Esophagus muscularis mucosa (tissue), 4 donors: ENCODE data around the gene TFAP2A.

Experiments
- CTCF ChIP-seq, 3 experiments: fragments of 200-600 bp in 2 of 3; fragments of 450-650 bp in 1 of 3; sonication (generic) in 2 of 3; IDR thresholded peaks; one replicate each; pipeline ENCODE4 v1.5.1; 2017 to 2019; ENCODE audit warnings: antibody characterized with exemption in 3 of 3, mild to moderate bottlenecking in 2 of 3, moderate library complexity in 1 of 3
- EP300 ChIP-seq: sonication (generic); formaldehyde crosslinking; IDR thresholded peaks from one replicate; pipeline ENCODE4 v1.6.1; 2017; ENCODE audit warnings: antibody characterized with exemption
- POLR2A ChIP-seq: fragments of 450-650 bp; IDR thresholded peaks from one replicate; pipeline ENCODE4 v1.6.1; 2017; ENCODE audit warnings: antibody characterized with exemption, moderate library complexity, mild to moderate bottlenecking, low read depth
- POLR2AphosphoS5 ChIP-seq, 2 donors: sonication (generic); formaldehyde crosslinking; IDR thresholded peaks; one replicate each; pipeline ENCODE4 v1.6.1; 2017; ENCODE audit warnings: antibody characterized with exemption in 2 of 2

- TF ChIP-seq POLR2AphosphoS5 (IDR thresholded peaks at IDR 0.05): no peak
- no peak for TF ChIP-seq CTCF (IDR thresholded peaks at IDR 0.05)
- no peak for TF ChIP-seq POLR2A
- no peak for TF ChIP-seq EP300
Measured at GRCh38 chr6:10395171-10395703, 19.6 kb downstream of the TFAP2A start.
